Mucosa of gallbladder (tissue), 1 donor: ENCODE data around the gene USP5. TPM values are rescaled to one million over a fixed set of nuclear protein-coding genes. Genes with fewer than 3 reads are reported as not detected.

ENCODE experiments used
- DNase-seq: peaks from one replicate; pipeline ENCODE4 v3.0.0-alpha.2; 2020; ENCODE audit warnings: low spot score
- total RNA-seq: library from RNA; stranded (reverse); gene quantifications from one replicate; pipeline ENCODE4 v1.2.1, GENCODE V29; 2021
- donor health status: DM: no; HTN: no; CAD: no.

USP5 gene
- 98.4 TPM for total RNA-seq

GRCh38 chr12:6851921-6852650 is at the start of gene USP5:
Gene USP5 (plus strand): TSS chr12:6852150. CDS start chr12:6852180, 30 bp downstream.
- DNase-seq = peak; percentile 99

- DNase-seq = no peak
Observed at GRCh38 chr12:6807170-6807569, 44.8 kb upstream of the USP5 start.

- no peak for DNase-seq
Observed at GRCh38 chr12:6809056-6809455, 42.9 kb upstream of the USP5 start.

- DNase-seq = no peak
Observed at GRCh38 chr12:6810758-6811157, 41.2 kb upstream of the USP5 start.

- DNase-seq = no peak
Observed at GRCh38 chr12:6813363-6813762, 38.6 kb upstream of the USP5 start.

- DNase-seq = no peak
Observed at GRCh38 chr12:6816598-6816997, 35.4 kb upstream of the USP5 start.

- DNase-seq = no peak
Observed at GRCh38 chr12:6817098-6817497, 34.9 kb upstream of the USP5 start.

- DNase-seq = no peak
Observed at GRCh38 chr12:6817662-6818157, 34.2 kb upstream of the USP5 start.

- no peak for DNase-seq
Observed at GRCh38 chr12:6818222-6818621, 33.7 kb upstream of the USP5 start.

GRCh38 chr12:6818645-6819044 is 33.3 kb upstream of the USP5 start:
- DNase-seq = no peak

GRCh38 chr12:6819106-6820030 is 32.6 kb upstream of the USP5 start:
- DNase-seq = no peak

- no peak for DNase-seq
Observed at GRCh38 chr12:6820166-6820565, 31.8 kb upstream of the USP5 start.

- no peak for DNase-seq
Observed at GRCh38 chr12:6821591-6822425, 30.1 kb upstream of the USP5 start, which contains the start of gene GPR162. Gene GPR162 (plus strand): TSS chr12:6821821. CDS start chr12:6823899, 2,078 bp downstream.

- DNase-seq = no peak
Observed at GRCh38 chr12:6822426-6823135, 29.4 kb upstream of the USP5 start.

- DNase-seq = no peak
Observed at GRCh38 chr12:6823182-6824084, 28.5 kb upstream of the USP5 start.

- no peak for DNase-seq
Observed at GRCh38 chr12:6824085-6824775, 27.7 kb upstream of the USP5 start.

GRCh38 chr12:6824901-6825381 is 27.0 kb upstream of the USP5 start:
- no peak for DNase-seq

- DNase-seq = peak; percentile 88
Observed at GRCh38 chr12:6825398-6826124, 26.4 kb upstream of the USP5 start.
